Naive thymus-derived CD4-positive, alpha-beta T cell (primary cell): ENCODE data around the gene IFT43. TPM values are rescaled to one million over a fixed set of nuclear protein-coding genes. Genes with fewer than 3 reads are reported as not detected.
A peak's percentile ranks its signal among the peaks of the same experiment; 100 is the strongest.
"Not testable (repeated sequence)": the region's sequence is repeated elsewhere in the genome, so short reads cannot be mapped to it uniquely, and the experiment has no call there.

Experiments used
- ATAC-seq: fragments of 150-1000 bp; cut with Tn5 transposase; 2 replicates; pipeline ENCODE4 v1.10.0; 2021; ENCODE audit warnings: mild to moderate bottlenecking, moderate library complexity
- CTCF ChIA-PET: fragments of 350-600 bp; sonication (Branson Sonifier 250); formaldehyde crosslinking; loops from one replicate; lab custom pipeline; 2021; ENCODE audit warnings: antibody characterized with exemption; lab: Charles Lee
- POLR2A ChIA-PET: fragments of 350-600 bp; sonication (Branson Sonifier 250); formaldehyde crosslinking; loops from one replicate; lab custom pipeline; 2021; ENCODE audit warnings: antibody characterized with exemption, inconsistent platforms; lab: Charles Lee
- DNase-seq, 9 donors: peaks; one replicate each; pipeline versions ENCODE4 v3.0.0 to v3.0.0-alpha.2; 2020 to 2022; ENCODE audit warnings: mixed read lengths in 1 of 9
- H3K27ac ChIP-seq: one replicate; pipeline ENCODE4 v1.7.0; 2013; ENCODE audit warnings: mild to moderate bottlenecking, low read depth, low read length, moderate library complexity
- H3K27me3 ChIP-seq, 2 donors: one replicate each; pipeline ENCODE4 v1.7.0; 2013; ENCODE audit warnings: low read length in 2 of 2, mild to moderate bottlenecking in 2 of 2, moderate library complexity in 2 of 2; ENCODE audit not compliant: control insufficient read depth in 2 of 2, insufficient read depth in 2 of 2
- H3K36me3 ChIP-seq, 3 experiments: 1 replicate in 2 of 3; 2 replicates in 1 of 3; pipeline ENCODE4 v1.7.0; 2013; ENCODE audit warnings: low read length in 3 of 3, mild to moderate bottlenecking in 3 of 3, moderate library complexity in 1 of 3; ENCODE audit not compliant: insufficient read depth in 3 of 3, control insufficient read depth in 2 of 3
- H3K4me1 ChIP-seq, 2 donors: one replicate each; pipeline ENCODE4 v1.7.0; 2013; ENCODE audit warnings: low read length in 2 of 2, mild to moderate bottlenecking in 2 of 2, moderate library complexity in 1 of 2; ENCODE audit not compliant: control insufficient read depth in 2 of 2, insufficient read depth in 2 of 2
- H3K4me3 ChIP-seq: 2 replicates; pipeline ENCODE4 v1.7.0; 2013; ENCODE audit warnings: mild to moderate bottlenecking, low read length
- H3K9me3 ChIP-seq, 3 experiments: 1 replicate in 2 of 3; 2 replicates in 1 of 3; pipeline ENCODE4 v1.7.0; 2013; ENCODE audit warnings: low read length in 3 of 3; ENCODE audit not compliant: control insufficient read depth in 2 of 3
- H3K27ac Mint-ChIP-seq, 9 donors: one replicate each; pipeline ENCODE4 v1.8.0; 2020 to 2022; ENCODE audit warnings: mixed read lengths in 9 of 9, mild to moderate bottlenecking in 8 of 9, moderate library complexity in 5 of 9, inconsistent platforms in 2 of 9
- H3K27me3 Mint-ChIP-seq, 5 donors: one replicate each; pipeline ENCODE4 v1.8.0; 2021 to 2022; ENCODE audit warnings: mixed read lengths in 5 of 5, mild to moderate bottlenecking in 1 of 5
- H3K36me3 Mint-ChIP-seq, 5 donors: one replicate each; pipeline ENCODE4 v1.8.0; 2020 to 2022; ENCODE audit warnings: mixed read lengths in 5 of 5, mild to moderate bottlenecking in 3 of 5, inconsistent platforms in 1 of 5
- H3K4me1 Mint-ChIP-seq, 7 donors: one replicate each; pipeline ENCODE4 v1.8.0; 2020 to 2022; ENCODE audit warnings: mixed read lengths in 7 of 7, mild to moderate bottlenecking in 3 of 7, inconsistent platforms in 1 of 7
- H3K4me3 Mint-ChIP-seq, 10 donors: one replicate each; pipeline ENCODE4 v1.8.0; 2020 to 2022; ENCODE audit warnings: mild to moderate bottlenecking in 10 of 10, mixed read lengths in 10 of 10, moderate library complexity in 6 of 10, inconsistent platforms in 2 of 10
- H3K9me3 Mint-ChIP-seq, 11 donors: one replicate each; pipeline ENCODE4 v1.8.0; 2020 to 2022; ENCODE audit warnings: mixed read lengths in 11 of 11, mild to moderate bottlenecking in 4 of 11, inconsistent platforms in 1 of 11, moderate library complexity in 1 of 11
- intact Hi-C, 2 donors: fragments of 100-400 bp; cut with micrococcal nuclease; formaldehyde crosslinking; loops; one replicate each; pipeline ENCODE4 v1.15.1; 2023
- polyA plus RNA-seq, 2 donors: library from polyadenylated mRNA; unstranded; fragments of 300-500 nt; fragmentation: Illumina TruSeq; gene quantifications; one replicate each; pipeline ENCODE4 v1.2.3, GENCODE V29; 2021
- total RNA-seq, 6 experiments: library from RNA in 5 of 6; stranded (reverse) in 5 of 6; gene quantifications; 1 replicate in 5 of 6; 2 replicates in 1 of 6; pipeline ENCODE4 v1.2.3 and lab custom pipeline; 2021 to 2026

Gene IFT43
- total and polyA plus RNA-seq, 7 experiments from 2014 or later = 4.6 to 19.1 (median 15.4) TPM

GRCh38 chr14:76006253-76006652 lies 20.7 kb downstream of the IFT43 start:
- H3K36me3 ChIP-seq = peaks cover 0 to 27% (median 3%) of the 10 kb centered on the region in 3 experiments
- Mint-ChIP-seq H3K27me3 (no peaks in the 10 kb centered on the region), H3K4me1 (no peaks in the 10 kb centered on the region), H3K27ac (no peak overlapping the region), H3K4me3 (no peak overlapping the region), H3K9me3 (peaks cover 0 to 29% (median 14%) of the 10 kb centered on the region in 11 donors), H3K36me3 (peaks cover 18 to 65% (median 58%) of the 10 kb centered on the region in 5 donors)
- ChIA-PET CTCF (no interaction called here), POLR2A (no interaction called here)
- H3K27ac ChIP-seq = no peak overlapping the region
- no peak overlapping the region for H3K4me3 ChIP-seq
- no peaks in the 10 kb centered on the region for H3K4me1 ChIP-seq
- DNase-seq (no peak), ATAC-seq (no peak)
- intact Hi-C loops = no loop called here
- H3K9me3 ChIP-seq = no peaks in the 10 kb centered on the region
- H3K27me3 ChIP-seq = no peaks in the 10 kb centered on the region

GRCh38 chr14:76007379-76007778 lies 21.8 kb downstream of the IFT43 start:
- H3K4me3 ChIP-seq = no peak overlapping the region
- H3K27ac Mint-ChIP-seq = peak overlapping the region in 1 of 9 donors; percentile 10
- DNase-seq = no peak
- intact Hi-C loops = no loop called here
- no peaks in the 10 kb centered on the region for H3K27me3 Mint-ChIP-seq
- H3K4me3 Mint-ChIP-seq = no peak overlapping the region
- H3K4me1 Mint-ChIP-seq = no peaks in the 10 kb centered on the region
- CTCF ChIA-PET = no interaction called here
- H3K9me3 ChIP-seq = no peaks in the 10 kb centered on the region
- H3K9me3 Mint-ChIP-seq = peaks cover 0 to 27% (median 14%) of the 10 kb centered on the region in 11 donors
- ATAC-seq = no peak
- no peaks in the 10 kb centered on the region for H3K27me3 ChIP-seq
- H3K36me3 Mint-ChIP-seq = peaks cover 12 to 67% (median 61%) of the 10 kb centered on the region in 5 donors
- no peaks in the 10 kb centered on the region for H3K4me1 ChIP-seq
- H3K27ac ChIP-seq = no peak overlapping the region
- H3K36me3 ChIP-seq = peaks cover 0 to 27% (median 3%) of the 10 kb centered on the region in 3 experiments
- POLR2A ChIA-PET = no interaction called here

DNA sequence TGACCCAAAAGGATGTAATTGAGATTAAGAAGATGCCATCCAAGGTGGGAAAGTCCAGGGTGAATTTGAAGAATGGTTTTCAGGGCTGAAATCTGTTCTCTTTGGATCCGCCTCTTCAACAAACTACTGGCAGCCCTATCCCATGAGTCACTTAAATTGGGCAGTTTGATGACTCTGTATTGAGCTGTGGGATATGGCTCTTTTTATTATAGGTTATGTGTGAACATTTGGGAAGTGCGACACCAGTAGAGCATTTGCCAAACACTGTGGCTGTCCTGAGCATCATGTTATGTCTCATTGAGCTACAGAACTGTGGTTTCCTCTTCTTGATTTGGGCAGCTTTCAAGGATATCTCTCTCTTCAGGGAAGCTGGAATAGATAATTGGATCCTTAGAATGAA lies 22.3 kb downstream of the IFT43 start:
- Mint-ChIP-seq H3K27me3 (no peaks in the 10 kb centered on the region), H3K27ac (no peak overlapping the region), H3K9me3 (peaks cover 0 to 23% (median 10%) of the 10 kb centered on the region in 11 donors), H3K4me1 (no peaks in the 10 kb centered on the region), H3K36me3 (peaks cover 9 to 67% (median 61%) of the 10 kb centered on the region in 5 donors), H3K4me3 (no peak overlapping the region)
- H3K36me3 ChIP-seq = peaks cover 0 to 32% (median 3%) of the 10 kb centered on the region in 3 experiments
- POLR2A ChIA-PET = no interaction called here
- H3K27ac ChIP-seq = no peak overlapping the region
- H3K4me1 ChIP-seq = no peaks in the 10 kb centered on the region
- no peak overlapping the region for H3K4me3 ChIP-seq
- DNase-seq = no peak
- CTCF ChIA-PET = no interaction called here
- H3K9me3 ChIP-seq = no peaks in the 10 kb centered on the region
- H3K27me3 ChIP-seq = no peaks in the 10 kb centered on the region
- no peak for ATAC-seq
- intact Hi-C loops = no loop called here

GRCh38 chr14:76009627-76010026 lies 24.1 kb downstream of the IFT43 start:
- H3K9me3 ChIP-seq, intact Hi-C loops, H3K27me3 Mint-ChIP-seq, H3K4me1 Mint-ChIP-seq, H3K4me1 ChIP-seq, H3K27me3 ChIP-seq, H3K4me3 ChIP-seq, CTCF ChIA-PET, POLR2A ChIA-PET, DNase-seq, H3K4me3 Mint-ChIP-seq, H3K27ac ChIP-seq, ATAC-seq, H3K27ac Mint-ChIP-seq: not testable (repeated sequence)
- H3K9me3 Mint-ChIP-seq = peaks cover 0 to 13% (median 3%) of the 10 kb centered on the region in 11 donors
- peaks cover 0 to 32% (median 3%) of the 10 kb centered on the region in 3 experiments for H3K36me3 ChIP-seq
- H3K36me3 Mint-ChIP-seq = peaks cover 10 to 75% (median 69%) of the 10 kb centered on the region in 5 donors

DNA sequence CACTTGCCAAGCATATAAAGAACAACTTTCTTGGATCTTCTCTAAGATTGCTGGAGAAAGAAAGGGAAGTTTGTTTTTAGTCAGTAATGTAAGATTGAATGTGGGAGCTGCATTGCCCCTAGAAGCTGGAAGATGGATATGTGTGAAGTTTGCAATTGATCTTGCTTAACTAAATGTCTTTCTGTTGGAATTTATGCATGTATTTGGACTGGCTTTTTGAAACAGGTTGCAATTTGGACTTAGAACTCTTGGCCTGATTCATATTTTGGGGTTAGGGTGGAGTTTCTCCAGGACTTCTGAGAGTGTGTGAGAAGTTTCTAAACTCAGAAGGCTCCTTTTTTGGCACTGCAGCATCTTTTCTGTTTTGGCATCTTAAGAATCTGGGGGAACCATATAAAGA lies 26.4 kb downstream of the IFT43 start:
- Histone ChIP-seq H3K4me3 (no peak overlapping the region), H3K9me3 (no peaks in the 10 kb centered on the region), H3K4me1 (no peaks in the 10 kb centered on the region), H3K36me3 (peaks cover 0 to 25% (median 3%) of the 10 kb centered on the region in 3 experiments), H3K27me3 (no peaks in the 10 kb centered on the region), H3K27ac (no peak overlapping the region)
- DNase-seq (no peak), ATAC-seq (no peak)
- Mint-ChIP-seq H3K36me3 (peaks cover 8 to 78% (median 71%) of the 10 kb centered on the region in 5 donors), H3K27ac (no peak overlapping the region), H3K9me3 (peaks cover 0 to 10% (median 0%) of the 10 kb centered on the region in 11 donors), H3K4me3 (no peak overlapping the region), H3K27me3 (no peaks in the 10 kb centered on the region), H3K4me1 (no peaks in the 10 kb centered on the region)
- ChIA-PET POLR2A (interaction anchor here (0.7 kb wide), 1 partner anchor 21 kb away, joined by 3 read pairs; no protein-coding TSS in a partner anchor), CTCF (no interaction called here)
- intact Hi-C loops = no loop called here

DNA sequence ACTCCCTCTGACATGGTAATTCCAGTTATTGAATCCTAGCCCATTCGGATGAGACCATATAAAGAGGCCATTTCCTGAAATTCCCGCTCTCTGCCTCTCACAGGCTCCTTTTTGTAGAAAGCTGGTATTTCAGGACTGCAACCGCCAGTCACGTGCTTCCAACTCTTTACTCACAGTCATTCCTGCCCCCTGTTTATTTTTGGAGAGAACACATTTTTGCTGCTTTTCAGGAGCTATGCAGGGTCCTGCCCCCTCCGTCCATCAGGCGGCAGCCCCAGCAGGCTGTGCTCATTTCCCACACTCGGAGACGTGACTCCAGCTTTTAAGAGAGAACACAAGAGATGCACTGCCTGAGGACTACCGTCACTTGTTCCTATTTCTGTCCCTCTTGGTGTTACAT lies 26.8 kb downstream of the IFT43 start:
- Mint-ChIP-seq H3K27me3 (no peaks in the 10 kb centered on the region), H3K36me3 (peaks cover 8 to 78% (median 71%) of the 10 kb centered on the region in 5 donors), H3K4me1 (no peaks in the 10 kb centered on the region), H3K27ac (no peak overlapping the region), H3K4me3 (no peak overlapping the region), H3K9me3 (peaks cover 0 to 14% (median 3%) of the 10 kb centered on the region in 11 donors)
- no peak for DNase-seq
- Histone ChIP-seq H3K4me1 (no peaks in the 10 kb centered on the region), H3K27me3 (no peaks in the 10 kb centered on the region), H3K9me3 (no peaks in the 10 kb centered on the region), H3K36me3 (peaks cover 0 to 28% (median 3%) of the 10 kb centered on the region in 3 experiments), H3K4me3 (no peak overlapping the region), H3K27ac (no peak overlapping the region)
- intact Hi-C loops = no loop called here
- no peak for ATAC-seq
- CTCF ChIA-PET = interaction anchor here (0.6 kb wide), 1 partner anchor 171 kb away, joined by 3 read pairs; no protein-coding TSS in a partner anchor
- POLR2A ChIA-PET = interaction anchor here (0.7 kb wide), 1 partner anchor 22 kb away, joined by 3 read pairs; no protein-coding TSS in a partner anchor

GRCh38 chr14:76015191-76015590 lies 29.6 kb downstream of the IFT43 start:
- ATAC-seq (no peak), DNase-seq (no peak)
- no peak overlapping the region for H3K4me3 Mint-ChIP-seq
- peaks cover 15 to 92% (median 88%) of the 10 kb centered on the region in 5 donors for H3K36me3 Mint-ChIP-seq
- H3K9me3 Mint-ChIP-seq = peaks cover 9 to 39% (median 22%) of the 10 kb centered on the region in 11 donors
- intact Hi-C loops = no loop called here
- POLR2A ChIA-PET = no interaction called here
- Histone ChIP-seq H3K9me3 (peaks cover 0 to 5% (median 0%) of the 10 kb centered on the region in 3 experiments), H3K4me3 (no peak overlapping the region), H3K27ac (no peak overlapping the region), H3K27me3 (no peaks in the 10 kb centered on the region), H3K4me1 (no peaks in the 10 kb centered on the region), H3K36me3 (peaks cover 0 to 31% (median 0%) of the 10 kb centered on the region in 3 experiments)
- no peak overlapping the region for H3K27ac Mint-ChIP-seq
- H3K27me3 Mint-ChIP-seq = no peaks in the 10 kb centered on the region
- CTCF ChIA-PET = no interaction called here
- H3K4me1 Mint-ChIP-seq = no peaks in the 10 kb centered on the region
